SIG-M5 (cell line): ENCODE results near the gene ATXN7L1.
"Not testable (repeated sequence)": the region's sequence is repeated elsewhere in the genome, so short reads cannot be mapped to it uniquely, and the experiment has no call there.

Source experiments
- DNase-seq: peaks from one replicate; lab custom pipeline; 2025; lab: John Stamatoyannopoulos, UW

The ATXN7L1 gene

DNA sequence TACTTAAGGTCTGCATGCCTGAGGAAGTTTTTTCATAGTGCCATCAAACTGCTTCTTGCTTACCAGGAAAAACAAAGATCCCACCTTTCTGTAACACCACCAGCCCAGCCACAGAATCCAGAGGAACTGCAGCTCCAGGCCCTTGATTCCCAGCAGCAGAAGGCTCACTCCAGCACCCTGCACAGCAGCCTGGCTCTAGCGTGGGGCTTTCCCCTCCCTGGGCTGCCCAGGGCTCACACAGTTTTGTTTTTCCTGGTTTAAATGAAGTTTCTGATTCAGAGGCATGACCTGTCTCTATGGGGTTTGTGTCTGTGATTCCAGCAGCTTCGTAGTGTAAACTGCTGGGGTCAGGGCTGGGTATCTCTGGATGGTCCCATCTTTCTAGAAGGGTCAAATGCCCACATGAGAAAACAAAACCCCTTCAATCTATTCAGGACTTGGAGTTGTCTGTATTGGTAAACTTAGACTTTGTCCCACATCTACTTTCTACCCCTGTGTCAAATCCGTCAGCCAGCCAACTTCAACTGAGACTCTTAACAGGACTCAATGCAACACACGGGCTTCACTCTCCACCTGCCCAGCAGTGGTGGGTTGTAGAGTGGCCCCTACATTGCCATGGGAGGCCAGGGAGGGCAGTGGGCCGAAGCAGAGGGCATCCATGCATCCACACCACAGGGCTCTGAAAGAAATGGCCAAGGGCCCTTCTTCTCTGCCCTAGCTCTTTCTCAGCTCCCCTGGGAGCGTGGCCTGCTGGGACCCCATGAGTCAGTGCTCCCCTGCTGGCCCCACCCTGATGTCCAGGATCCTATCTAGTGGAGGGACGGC, 73.6 kb downstream of the ATXN7L1 start:
- no peak for DNase-seq

DNA sequence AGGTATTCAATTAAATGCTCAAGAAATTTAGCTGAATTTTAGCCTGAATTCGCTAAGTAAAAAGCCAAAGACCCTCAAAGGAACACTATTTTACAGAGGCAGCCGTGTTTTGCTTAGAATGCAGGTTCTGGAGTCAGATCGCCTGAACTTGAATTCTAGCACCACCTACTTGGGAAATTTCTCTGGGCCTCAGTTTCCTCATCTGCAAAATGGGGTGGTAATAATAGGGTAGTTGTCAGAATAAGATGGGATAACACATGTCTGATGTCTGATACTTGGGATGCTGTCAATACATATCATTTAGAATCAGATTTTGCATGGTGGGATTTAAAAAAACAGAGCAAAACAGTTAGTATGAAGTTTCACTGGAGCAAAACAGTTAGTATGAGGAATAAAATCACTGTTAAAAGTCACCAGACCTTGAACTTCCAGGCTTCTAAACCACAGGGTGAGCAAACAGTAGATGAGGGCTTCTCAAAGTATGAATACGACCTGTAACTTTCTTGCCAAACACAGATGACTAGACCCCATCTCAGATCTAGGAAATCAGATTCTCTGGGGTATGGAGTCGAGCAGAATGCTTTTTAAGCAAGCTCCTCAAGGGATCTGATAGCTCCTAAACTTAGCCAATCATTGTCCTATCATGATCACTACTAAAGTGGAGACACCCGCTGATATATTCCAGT, 75.4 kb downstream of the ATXN7L1 start:
- no peak for DNase-seq

DNA sequence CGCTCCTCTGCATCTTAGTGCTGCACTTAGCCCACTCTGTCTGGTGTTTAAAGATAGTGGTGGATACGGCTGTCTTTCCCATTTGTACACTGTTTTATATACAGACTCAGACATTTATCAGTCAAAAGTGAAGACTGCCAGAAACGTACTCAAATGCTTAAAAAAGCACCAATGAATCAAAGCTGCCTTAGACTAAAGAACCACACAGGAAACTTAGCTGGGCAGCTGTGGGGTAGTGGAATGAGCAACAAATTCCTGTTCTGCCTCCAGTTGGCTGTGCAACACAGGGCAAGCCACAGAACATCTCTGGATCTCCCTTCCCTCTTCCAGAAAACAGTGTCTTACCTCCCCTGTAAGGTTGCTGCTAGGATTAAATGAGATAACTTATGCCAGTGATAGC, 76.0 kb downstream of the ATXN7L1 start:
- DNase-seq = no peak

- DNase-seq = no peak
Observed at GRCh38 chr7:105799677-105800076, 76.7 kb downstream of the ATXN7L1 start.

GRCh38 chr7:105799006-105799405, 77.4 kb downstream of the ATXN7L1 start:
- no peak for DNase-seq

DNA sequence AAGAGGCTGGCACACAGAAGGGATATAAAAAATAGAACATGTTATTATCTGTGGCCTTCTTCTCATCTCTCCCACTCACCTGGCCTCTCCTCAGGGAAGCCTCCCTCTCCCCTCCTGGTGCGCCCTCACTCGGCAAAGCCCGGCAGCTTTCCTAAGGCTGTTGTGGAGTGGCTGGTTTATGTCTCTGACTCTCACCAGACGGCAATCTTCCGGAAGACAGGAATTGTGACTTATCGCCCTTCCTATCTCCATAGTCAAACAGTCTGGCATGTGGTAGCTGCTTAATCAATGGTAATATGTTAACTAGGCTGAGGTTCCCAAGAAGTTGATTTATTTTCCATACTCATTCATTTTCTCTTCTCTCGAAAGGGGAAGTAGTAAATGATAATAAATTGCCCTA, 78.7 kb downstream of the ATXN7L1 start:
- no peak for DNase-seq

DNA sequence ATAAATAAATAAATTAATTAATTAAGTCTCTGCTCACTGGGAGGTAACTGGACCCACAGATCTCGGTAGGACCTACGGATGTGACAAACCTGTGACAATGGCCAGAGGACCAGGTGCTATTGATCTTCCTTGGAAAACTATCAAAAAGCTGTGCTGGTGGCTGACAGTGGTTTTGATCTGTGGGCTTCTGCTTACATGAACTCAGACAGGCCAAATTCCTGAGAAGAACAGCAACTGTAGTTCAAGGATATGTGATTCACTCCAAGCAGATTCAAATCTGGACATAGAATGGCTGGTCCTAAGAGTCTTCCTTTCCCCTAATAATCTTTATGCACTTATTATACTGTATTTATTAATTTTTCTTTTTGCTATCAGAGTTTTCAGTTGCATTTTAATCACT, 80.0 kb downstream of the ATXN7L1 start:
- no peak for DNase-seq

DNA sequence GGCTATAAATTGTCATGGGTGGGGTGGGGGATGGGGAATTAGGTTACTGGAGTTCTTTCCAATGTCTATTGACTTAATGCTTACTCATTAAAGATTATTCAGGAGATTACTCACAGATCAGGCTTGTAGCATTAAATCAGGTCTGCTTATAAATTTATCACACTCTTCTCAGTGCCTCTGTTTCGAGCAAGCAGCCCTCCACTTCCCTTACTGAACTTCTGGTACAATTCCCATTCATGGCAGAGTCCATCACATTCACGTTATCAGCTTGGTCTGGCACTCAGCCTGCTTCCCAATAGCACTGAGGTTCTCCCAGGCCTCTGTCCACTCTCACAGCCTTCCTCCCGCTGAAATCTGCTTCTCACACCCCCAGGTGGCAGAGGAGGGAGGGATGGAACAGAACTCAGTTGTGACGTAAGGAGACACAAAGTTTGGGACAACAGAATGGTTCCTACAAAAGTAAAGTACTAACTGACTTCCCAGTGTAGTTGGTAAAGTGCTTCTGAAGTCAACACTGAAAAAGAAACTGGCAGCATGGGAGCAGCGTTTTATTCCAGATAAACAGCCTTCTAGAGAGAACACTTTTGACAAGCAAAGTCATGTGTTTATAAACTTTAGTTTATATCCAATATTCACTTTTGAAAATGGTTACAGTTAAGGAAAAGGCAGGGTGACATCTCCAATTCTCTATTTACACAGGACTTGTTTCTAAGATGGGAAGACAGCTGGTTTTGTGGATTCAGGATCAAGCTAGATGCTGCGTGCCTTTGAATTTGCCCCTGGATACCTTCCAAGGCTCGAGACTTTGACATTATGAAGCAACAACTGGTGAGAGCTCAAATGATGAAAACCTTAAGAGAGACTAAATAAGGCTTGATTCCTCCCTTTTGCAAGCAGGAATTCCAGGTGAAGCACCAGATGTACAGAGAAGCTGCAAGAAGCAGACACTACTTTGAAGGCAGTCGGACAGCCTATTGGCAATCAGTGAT, 81.4 kb downstream of the ATXN7L1 start:
- DNase-seq = no peak

GRCh38 chr7:105792488-105793370, 83.7 kb downstream of the ATXN7L1 start:
- DNase-seq = no peak

DNA sequence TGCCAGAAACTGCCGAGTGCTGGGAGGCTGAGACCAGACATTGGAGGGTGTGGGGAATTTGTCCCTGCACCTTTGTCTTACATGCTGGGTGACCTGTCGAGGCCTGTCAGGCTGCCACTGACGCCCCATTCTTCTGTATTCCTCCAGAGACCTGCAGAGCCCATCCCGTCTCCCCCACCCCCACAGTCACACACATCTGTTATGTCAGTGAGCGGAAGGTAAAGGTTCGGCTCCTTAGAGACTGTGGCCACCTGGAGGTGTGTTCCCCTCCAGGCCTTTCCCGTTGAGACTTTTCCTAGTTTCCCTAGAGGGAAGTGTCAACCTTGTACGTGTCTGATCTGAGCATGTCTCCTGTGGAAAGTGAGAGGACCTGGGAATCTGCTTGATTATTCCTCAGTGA, 84.5 kb downstream of the ATXN7L1 start:
- DNase-seq = no peak

DNA sequence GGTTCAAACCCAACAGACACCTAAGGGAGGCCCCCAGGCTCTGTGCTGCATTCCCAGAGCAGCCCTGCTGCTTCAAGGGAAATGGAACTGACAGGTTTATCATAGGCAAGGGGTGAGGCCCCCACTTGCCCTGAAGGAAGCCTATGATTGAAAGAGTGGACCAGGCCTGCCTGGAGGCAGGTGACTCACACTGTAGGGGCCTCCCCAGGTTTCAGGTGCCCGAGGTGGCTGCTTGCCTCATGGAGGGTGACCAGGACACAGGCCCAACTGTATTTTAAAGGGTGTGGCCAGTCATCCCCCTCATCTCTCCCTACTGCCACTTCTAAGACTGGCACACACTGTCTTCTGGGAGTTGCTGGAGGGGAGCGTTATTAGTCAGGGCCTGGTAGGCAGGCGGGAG, 85.4 kb downstream of the ATXN7L1 start:
- no peak for DNase-seq

DNA sequence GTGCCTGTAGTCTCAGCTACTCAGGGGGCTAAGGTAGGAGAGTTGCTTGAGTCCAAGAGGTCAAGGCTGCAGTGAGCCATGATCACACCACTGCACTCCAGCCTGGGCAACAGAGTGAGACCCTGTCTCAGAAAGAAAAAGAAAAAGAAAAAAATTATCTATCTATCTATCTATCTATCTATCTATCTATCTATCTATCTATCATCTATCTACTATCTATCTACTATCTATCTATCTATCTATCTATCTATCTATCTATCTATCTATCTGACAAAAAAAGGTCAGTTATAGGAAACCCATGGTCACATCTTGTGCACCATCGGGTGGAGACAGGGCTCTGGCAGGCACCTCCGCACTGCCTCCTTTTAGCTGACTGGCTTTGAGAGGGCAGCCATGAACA, 85.9 kb downstream of the ATXN7L1 start:
- not testable (repeated sequence) for DNase-seq

DNA sequence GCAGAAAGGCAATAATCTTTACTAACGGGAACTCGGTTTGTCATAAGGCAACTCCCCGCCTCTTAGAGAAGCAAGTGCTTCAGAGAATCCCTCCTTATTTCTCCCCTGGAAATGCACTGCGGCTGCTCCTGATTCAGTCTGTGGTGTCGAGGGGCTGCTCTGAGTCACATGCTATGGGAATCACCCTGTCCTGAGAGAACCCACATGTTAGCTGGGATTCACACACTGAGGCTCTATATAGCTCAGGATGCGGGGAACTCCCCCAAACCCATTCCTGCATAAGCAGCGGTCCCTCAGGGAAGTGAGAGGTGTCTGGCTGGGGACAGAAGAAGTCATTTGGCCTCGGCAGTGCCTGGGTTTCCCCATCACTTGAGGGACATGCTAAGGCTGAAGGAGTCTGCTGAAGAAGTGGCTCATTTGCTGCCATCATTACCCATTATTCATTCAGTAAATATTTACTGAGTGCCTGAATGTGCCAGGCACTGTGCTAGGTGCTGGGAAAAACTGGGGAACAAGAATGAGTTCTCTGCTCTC, 87.5 kb downstream of the ATXN7L1 start:
- DNase-seq = no peak

GRCh38 chr7:105788356-105788755, 88.0 kb downstream of the ATXN7L1 start:
- DNase-seq = no peak

DNA sequence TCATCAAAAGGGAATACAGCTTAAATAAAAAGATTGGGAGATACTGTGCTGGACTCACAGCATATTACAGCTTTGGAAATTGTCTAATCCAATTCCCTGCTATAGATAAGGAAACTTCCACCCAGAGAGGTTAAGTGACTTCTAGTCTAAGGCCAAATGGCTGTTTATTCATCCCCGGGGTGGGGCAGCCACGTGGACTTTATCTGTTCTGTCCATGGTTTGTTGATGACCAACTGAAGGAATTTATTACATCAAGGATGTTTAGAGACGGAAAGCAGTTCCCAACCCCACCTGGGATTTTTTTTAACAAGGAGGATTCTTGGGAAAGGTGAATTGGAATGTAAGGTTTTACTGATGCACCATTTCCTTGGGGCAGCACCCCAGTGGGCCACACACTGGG, 88.6 kb downstream of the ATXN7L1 start:
- DNase-seq = no peak

GRCh38 chr7:105786520-105787470, 89.6 kb downstream of the ATXN7L1 start:
- no peak for DNase-seq

DNA sequence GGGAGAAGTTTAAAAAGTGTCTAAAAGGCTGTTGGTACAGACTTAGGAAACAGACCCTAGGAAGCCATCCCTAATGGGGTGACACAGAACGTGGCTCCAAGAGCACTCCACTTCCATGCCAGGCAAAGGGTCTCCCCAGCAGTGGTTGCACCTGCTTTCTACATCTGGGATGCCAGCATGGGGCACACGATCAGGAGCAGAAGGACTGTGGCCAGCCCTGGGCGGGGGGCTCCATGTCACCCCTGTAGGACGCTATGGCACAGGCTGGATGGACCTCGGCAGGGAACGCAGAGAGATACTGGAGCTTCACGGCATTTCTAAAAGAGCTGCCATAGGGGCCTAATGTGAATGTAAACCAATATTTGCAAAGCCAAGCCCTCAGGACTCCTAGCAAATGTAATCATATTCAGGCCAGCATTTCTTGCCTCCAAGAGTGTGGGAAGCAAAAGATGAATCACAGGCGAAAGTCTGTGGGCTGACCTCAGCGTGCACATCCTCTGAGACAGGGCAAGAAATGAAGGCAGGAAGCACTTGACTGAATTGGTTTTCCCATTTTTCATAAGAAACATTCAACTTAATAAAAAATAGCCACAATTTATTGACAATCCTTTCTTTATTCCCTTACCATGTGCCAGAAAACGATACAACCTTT, 93.9 kb downstream of the ATXN7L1 start:
- DNase-seq = no peak

- no peak for DNase-seq
Observed at GRCh38 chr7:105779856-105780780, 96.3 kb downstream of the ATXN7L1 start.
